GM10266 (cell line): ENCODE measurements around the gene DIP2C.
"Not testable (repeated sequence)": the region's sequence is repeated elsewhere in the genome, so short reads cannot be mapped to it uniquely, and the experiment has no call there.

Experiments
- DNase-seq: peaks from one replicate; pipeline ENCODE4 v3.0.0; 2012; ENCODE audit errors: extremely low spot score
- TF ChIP-seq, protein P1 (sequence below): IDR thresholded peaks from 2 replicates; pipeline ENCODE4 v1.5.1; 2012; ENCODE audit warnings: mild to moderate bottlenecking, low read depth; ENCODE audit not compliant: control insufficient read depth, insufficient read depth; ENCODE audit errors: missing control alignments

DIP2C gene

DNA sequence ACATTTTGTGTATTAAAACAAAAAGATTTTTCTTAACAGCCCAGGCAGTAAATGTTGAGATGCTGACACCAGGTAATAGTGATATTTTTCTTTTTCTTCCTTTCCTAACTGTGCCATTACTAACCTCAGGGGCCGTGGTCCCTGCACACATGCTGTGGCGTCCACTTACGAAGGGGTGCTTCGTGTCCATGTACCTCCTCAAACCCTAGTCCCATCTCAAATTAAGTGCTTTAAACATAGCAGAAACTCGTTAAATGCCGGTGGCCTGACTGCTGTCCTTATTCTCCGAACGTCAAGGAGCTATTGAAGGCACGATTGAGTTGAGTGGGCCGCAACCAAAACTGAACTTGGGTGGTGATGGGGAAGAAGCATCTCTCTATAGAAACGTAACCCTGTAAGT, 421.8 kb downstream of the DIP2C start:
- TF ChIP-seq, protein P1, sequence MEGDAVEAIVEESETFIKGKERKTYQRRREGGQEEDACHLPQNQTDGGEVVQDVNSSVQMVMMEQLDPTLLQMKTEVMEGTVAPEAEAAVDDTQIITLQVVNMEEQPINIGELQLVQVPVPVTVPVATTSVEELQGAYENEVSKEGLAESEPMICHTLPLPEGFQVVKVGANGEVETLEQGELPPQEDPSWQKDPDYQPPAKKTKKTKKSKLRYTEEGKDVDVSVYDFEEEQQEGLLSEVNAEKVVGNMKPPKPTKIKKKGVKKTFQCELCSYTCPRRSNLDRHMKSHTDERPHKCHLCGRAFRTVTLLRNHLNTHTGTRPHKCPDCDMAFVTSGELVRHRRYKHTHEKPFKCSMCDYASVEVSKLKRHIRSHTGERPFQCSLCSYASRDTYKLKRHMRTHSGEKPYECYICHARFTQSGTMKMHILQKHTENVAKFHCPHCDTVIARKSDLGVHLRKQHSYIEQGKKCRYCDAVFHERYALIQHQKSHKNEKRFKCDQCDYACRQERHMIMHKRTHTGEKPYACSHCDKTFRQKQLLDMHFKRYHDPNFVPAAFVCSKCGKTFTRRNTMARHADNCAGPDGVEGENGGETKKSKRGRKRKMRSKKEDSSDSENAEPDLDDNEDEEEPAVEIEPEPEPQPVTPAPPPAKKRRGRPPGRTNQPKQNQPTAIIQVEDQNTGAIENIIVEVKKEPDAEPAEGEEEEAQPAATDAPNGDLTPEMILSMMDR = no peak
- no peak for DNase-seq

DNA sequence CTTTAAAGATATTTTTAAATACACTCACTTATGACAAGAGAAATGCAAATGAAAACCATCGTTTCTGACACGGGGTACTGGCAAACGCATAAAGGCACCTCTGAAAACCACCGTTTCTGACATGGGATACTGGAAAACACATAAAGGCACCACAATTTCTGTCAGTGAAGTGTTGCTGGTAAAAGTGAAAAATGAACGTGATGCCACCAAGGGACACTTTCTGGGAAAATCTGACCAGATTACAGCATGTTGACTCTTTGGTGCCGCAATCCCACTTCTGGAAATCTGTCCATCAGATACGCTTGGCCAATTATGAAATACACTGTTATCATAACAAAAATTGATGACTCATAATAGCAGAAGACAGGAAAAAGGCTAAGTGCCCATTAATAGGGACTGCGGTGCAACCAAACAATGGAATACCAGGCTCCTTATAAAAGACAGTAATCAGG, 422.5 kb downstream of the DIP2C start:
- DNase-seq = no peak
- TF ChIP-seq, protein P1 = no peak

DNA sequence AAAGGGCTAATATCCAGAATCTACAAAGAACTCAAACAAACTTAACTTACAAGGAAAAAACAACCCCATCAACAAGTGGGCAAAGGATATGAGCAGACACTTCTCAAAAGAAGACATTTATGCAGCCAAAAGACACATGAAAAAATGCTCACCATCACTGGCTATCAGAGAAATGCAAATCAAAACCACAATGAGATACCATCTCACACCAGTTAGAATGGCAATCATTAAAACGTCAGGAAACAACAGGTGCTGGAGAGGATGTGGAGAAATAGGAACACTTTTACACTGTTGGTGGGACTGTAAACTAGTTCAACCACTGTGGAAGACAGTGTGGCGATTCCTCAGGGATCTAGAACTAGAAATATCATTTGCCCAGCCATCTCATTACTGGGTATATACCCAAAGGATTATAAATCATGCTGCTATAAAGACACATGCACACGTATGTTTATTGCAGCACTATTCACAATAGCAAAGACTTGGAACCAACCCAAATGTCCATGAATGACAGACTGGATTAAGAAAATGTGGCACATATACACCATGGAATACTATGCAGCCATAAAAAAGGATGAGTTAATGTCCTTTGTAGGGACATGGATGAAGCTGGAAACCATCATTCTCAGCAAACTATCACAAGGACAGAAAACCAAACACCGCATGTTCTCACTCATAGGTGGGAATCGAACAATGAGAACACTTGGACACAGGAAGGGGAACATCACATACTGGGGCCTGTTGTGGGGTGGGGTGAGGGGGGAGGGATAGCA, 423.5 kb downstream of the DIP2C start:
- DNase-seq = not testable (repeated sequence)

DNA sequence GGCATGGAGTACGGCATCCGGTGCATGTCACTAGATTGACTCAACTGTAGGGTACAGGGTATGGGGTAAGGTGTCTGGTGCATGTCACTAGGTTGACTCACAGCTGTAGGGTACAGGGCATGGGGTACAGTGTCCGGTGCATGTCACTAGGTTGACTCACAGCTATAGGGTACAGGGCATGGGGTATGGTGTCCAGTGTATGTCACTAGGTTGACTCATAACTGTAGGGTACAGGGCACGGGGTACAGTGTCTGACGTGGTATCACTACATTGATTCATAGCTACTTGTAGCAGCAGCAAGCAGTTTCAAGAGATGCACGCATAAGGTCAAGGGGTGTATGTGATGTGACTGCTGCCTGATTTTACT, 424.4 kb downstream of the DIP2C start:
- DNase-seq = not testable (repeated sequence)

DNA sequence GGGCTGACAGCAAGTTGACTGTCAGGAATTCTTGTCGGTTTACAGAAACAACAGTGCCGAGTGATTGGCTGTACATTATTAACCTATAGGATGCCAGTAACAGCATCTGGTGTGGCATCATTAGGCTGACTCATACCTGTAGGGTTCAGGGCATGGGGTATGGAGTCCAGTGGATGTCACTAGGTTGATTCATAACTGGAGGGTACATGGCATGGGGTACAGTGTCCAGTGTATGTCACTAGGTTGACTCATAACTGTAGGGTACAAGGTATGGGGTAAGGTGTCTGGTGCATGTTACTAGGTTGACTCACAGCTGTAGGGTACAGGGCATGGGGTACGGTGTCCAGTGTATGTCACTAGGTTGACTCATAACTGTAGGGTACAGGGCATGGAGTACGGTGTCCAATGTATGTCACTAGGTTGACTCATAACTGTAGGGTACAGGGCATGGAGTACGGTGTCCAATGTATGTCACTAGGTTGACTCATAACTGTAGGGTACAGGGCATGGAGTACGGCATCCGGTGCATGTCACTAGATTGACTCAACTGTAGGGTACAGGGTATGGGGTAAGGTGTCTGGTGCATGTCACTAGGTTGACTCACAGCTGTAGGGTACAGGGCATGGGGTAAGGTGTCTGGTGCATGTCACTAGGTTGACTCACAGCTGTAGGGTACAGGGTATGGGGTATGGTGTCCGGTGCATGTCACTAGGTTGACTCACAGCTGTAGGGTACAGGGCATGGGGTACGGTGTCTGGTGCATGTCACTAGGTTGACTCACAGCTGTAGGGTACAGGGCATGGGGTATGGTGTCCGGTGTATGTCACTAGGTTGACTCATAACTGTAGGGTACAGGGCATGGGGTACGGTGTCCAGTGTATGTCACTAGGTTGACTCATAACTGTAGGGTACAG, 425.1 kb downstream of the DIP2C start:
- not testable (repeated sequence) for DNase-seq

DNA sequence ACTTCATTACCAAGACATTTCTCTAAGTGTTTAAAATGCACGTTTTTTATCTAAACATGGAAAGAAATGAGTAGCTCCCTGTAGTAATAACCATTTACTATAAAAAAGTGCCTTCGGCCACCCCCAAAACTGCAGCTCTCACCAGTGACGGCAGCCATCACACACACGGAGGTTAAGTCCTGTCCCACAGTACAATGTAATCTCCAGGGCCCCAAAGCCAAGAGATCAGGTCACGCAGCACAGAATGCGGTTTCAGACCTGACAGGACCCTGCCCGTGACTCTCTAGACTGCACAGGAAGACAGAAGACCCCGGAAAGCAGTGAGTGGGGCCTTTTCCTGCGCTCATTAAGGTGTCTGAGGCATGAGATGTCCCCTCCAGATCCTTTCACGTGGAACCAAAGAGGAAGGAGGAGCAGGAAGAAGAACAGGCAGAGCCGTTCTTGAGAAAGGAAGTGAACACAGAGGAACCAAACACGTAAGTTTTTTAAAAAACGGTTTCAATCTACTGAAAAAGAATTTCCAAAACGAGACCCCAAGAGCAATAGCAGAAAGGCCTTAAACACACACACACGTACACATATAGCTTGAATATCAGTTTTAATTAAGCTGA, 428.5 kb downstream of the DIP2C start:
- no peak for DNase-seq
- TF ChIP-seq, protein P1 = no peak

DNA sequence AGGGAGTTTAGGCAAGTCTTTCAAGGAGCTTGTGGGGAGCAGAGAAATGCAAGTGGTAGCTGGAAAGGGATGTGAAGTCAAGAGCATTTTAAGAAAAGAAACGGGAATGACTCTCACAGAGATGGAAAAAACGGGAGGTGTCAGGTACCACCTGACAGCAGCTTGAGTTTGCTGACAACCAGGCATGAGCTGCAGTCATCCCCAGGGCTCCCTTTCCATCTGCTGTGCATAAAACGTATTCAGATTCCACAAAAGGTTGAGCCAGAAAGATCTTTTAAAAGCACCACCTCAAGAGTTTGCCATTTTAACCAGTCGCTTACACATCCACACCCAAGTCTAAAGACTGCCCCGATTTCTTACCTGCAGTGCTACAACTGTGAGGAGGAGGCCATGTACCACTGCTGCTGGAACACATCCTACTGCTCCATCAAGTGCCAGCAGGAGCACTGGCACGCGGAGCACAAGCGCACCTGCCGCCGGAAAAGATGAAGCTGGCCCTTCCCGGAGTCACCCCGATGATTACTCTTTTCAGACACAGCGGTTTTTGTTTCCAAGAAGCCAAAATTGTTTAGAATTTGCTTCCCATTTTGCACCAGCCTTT, 437.4 kb downstream of the DIP2C start:
- no peak for DNase-seq
- TF ChIP-seq, protein P1 = no peak

DNA sequence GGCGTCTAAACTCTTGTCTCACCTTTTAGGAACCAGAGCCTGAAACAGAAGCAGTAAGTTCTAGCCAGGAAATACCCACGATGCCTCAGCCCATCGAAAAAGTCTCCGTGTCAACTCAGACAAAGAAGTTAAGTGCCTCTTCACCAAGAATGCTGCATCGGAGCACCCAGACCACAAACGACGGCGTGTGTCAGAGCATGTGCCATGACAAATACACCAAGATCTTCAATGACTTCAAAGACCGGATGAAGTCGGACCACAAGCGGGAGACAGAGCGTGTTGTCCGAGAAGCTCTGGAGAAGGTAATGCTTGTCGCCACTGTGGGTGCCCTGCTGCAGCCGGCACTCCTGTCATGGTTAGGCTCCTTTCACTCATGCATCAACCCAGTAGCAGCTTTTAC, 441.2 kb downstream of the DIP2C start:
- DNase-seq = no peak
- TF ChIP-seq, protein P1 = no peak
